GM12874 (cell line): ENCODE data around the gene LRCH3.

Experiments
- TF ChIP-seq, protein P1 (sequence below): IDR thresholded peaks from 2 replicates; pipeline ENCODE4 v1.5.1; 2011; ENCODE audit warnings: low read depth, mild to moderate bottlenecking, control low read depth, low read length, moderate library complexity; ENCODE audit not compliant: insufficient read depth

LRCH3 gene

DNA sequence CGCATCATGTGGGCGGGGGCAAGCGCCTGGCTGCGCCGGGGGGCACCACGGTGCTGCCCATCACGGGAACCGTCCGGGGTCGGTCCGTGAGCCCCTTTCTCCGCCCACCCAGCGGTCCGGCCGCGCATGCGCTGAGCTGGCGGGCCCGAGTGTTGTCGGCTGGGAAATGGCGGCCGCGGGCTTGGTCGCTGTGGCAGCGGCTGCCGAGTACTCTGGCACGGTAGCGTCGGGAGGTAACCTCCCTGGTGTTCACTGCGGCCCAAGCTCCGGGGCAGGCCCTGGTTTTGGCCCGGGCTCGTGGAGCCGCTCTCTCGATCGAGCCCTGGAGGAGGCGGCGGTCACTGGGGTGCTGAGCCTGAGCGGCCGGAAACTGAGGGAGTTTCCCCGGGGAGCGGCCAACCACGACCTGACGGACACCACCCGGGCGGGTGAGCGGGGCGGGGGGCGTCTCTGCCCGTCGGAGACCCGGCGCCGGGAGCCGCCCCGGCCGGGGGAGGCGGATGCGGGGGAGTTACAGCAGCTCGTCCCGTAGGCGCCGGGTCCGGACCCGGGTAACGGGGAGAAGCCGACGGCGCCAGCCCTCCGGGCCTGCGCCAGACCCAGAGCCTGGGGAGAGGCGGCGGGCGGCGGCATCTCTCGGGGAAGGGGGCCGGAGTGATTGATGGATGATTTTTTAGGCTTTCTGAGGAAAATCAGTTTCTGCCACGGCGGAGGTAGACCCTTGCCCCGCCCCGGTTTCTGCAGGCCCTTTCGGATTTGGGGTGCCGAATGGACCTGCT is at the start of gene LRCH3:
LRCH3 (plus strand) TSS at position 142 of the 779 bp plus-strand sequence; CDS start at position 167, 25 bp downstream.
- TF ChIP-seq, protein P1, sequence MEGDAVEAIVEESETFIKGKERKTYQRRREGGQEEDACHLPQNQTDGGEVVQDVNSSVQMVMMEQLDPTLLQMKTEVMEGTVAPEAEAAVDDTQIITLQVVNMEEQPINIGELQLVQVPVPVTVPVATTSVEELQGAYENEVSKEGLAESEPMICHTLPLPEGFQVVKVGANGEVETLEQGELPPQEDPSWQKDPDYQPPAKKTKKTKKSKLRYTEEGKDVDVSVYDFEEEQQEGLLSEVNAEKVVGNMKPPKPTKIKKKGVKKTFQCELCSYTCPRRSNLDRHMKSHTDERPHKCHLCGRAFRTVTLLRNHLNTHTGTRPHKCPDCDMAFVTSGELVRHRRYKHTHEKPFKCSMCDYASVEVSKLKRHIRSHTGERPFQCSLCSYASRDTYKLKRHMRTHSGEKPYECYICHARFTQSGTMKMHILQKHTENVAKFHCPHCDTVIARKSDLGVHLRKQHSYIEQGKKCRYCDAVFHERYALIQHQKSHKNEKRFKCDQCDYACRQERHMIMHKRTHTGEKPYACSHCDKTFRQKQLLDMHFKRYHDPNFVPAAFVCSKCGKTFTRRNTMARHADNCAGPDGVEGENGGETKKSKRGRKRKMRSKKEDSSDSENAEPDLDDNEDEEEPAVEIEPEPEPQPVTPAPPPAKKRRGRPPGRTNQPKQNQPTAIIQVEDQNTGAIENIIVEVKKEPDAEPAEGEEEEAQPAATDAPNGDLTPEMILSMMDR, result no peak

DNA sequence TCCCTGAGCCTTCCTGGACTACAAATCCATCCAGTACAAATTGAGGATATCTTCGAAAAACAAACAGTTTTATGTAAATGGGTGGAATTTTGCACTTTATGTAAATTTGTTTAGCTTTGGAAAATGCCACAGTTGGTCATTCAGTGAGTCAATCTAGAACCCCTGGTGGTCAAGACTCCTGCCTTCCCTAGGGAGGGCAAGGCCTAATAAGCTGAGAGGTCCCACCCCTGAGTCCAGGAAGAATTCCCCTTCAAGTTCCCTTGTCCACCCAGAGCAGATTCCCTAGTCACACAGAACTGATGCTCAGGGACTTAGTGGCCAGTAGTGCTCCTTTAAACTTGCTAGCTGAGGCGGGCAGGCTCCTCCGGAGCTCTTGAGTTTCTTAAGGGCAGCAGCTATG is 48.3 kb upstream of the LRCH3 start:
- TF ChIP-seq, protein P1, result no peak

DNA sequence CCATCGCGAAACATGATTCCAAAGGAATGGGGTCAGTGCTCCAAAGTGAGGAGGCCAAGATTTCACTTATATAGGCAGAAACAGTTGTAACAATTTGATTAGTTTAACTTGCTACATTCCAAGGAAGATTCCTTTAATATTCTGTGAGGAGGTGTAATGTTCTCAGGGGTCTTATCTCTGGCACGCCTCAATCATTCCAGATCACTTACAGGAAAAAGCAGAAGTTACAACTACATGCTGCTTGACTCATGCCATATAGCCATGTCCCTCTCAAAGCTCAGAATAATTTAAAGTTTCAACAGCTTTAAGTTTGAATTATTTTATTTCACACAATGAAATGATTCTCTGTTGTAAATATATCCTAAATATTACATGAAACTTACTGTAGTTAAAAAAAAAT is 44.8 kb upstream of the LRCH3 start:
- TF ChIP-seq, protein P1, result no peak

DNA sequence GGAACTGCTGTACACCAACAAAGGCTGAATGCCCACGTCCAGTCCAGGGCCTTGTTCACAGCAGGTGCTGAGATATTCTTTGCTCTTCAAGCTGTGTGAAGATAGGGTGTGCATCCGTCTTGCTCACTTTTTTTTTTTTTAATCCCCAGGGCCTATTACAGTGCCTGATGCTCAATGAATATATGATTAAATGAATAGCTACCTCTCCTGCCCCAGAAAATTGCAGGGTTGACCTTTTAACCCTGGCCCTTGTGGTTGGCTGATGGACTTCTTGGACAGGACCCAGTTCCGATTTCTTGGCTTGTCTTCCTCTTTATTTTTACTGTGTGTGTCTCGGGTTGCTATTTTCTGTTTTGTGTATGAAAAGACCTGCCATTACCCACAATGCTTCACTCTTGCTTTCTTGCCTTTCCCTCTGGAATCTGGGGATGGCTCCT is 44.2 kb upstream of the LRCH3 start:
- TF ChIP-seq, protein P1, result no peak

DNA sequence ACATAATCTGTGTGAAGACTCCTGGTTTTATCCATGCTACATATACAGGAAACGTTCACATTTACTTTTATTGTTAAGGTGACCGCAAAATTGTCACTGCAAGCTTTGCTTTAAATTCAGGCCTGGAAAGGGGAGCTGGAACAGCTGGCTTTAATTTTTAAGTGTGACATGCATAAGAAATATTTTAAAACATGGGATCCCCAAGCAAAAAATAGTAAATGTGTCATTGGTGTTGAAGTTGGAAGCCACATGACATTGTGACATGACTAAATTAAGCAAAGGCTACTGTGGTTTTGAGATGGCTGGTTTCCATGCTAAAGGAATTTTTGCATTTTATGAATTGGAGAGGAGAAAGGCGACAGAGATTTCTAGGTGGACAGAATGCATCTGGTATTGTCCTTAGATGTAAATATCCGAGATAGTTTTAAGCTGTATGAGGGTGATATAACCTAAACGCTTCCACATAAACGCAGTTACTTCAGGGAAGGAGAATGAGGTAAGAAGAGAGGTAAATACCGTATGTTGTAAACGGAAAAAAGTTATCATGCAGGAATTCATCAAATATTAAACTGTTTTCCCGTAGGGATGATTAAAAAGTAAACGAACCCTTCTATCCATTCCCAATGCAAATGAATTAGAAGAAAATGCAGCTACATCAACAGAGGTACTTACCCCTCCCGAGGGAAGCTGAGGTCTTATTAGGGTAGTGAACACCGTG is 42.3 kb upstream of the LRCH3 start:
- TF ChIP-seq, protein P1, result no peak

DNA sequence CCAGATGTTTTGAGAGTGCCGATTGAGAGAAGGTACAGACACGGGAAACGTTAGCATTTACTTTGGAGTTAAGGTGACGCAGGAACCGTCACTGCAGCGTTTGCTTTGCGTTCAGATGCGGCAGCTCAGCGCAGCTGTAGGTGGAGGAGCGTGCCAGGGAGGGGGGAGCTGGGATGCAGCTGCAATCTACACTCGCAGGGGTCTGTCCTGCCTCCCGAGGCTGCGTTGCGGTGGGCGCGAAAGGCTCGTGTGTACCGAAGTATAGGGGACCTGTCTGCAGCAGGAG is 41.8 kb upstream of the LRCH3 start:
- TF ChIP-seq, protein P1, result no peak

DNA sequence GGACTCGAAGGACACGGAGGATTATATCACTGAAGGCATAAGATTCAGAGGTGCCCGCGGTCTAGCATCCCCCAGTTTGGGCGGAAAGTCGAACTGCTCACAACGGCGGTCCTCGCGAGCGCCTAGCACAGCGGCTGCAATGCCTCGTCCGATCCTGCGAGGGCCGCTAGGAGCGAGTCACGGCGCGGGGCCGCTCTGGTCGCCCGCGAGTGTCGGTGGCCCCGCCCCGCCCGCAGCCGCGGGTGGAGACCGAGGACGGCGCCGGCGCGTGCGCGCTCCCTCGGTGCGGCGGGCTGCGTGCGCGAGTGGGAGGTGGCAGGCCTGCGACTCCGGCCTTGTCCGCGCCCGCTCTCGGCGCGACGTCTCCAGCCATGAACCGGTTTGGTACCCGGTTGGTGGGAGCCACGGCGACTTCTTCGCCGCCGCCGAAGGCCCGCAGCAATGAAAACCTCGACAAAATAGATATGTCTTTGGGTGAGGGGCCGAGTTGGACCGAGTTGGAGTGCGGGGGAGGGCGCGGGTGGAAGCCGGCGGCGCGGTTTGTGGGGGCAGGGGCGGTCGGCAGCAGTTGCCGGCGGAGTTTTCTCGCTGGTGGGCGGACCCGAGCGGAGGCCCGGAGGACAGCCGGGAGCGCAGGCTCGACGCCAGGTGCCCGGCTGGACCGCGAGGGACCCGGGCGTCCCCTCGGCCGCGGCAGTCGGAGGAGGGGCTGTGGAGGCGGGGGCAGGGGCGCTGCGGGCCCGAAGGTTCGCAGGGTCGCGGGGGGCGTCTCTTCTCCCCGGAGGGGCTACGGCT is 41.3 kb upstream of the LRCH3 start, which contains the start of gene FYTTD1:
FYTTD1 (plus strand) TSS at position 283 of the 795 bp plus-strand sequence; CDS start at position 372, 89 bp downstream.
- TF ChIP-seq, protein P1, result peak; percentile 55
